HCT116 (cell line): ENCODE results near the gene ZNF14. TPM values are rescaled to one million over a fixed set of nuclear protein-coding genes. Genes with fewer than 3 reads are reported as not detected.
A peak's percentile ranks its signal among the peaks of the same experiment; 100 is the strongest.

Experiments used
- ATAC-seq: fragments of 200-7000 bp; cut with Tn5 transposase; 2 replicates; pipeline ENCODE4 v1.9.1; 2020; ENCODE audit warnings: mild to moderate bottlenecking, moderate library complexity
- BruUV-seq: library from RNA; stranded (reverse); fragments of 400-500 nt; replicated peaks from 2 replicates; lab custom pipeline; 2021; lab: Mats Ljungman, UMichigan
- CTCF ChIA-PET: fragments of 300-600 bp; sonication (Branson Sonifier 250); formaldehyde crosslinking; loops from one replicate; lab custom pipeline; 2021; ENCODE audit warnings: antibody characterized with exemption; lab: Charles Lee
- POLR2A ChIA-PET: fragments of 300-600, 350-600 bp; sonication (Branson Sonifier 250); formaldehyde crosslinking; loops from one replicate; lab custom pipeline; 2021; ENCODE audit warnings: antibody characterized with exemption; lab: Charles Lee
- RAD21 ChIA-PET, 2 experiments: fragments of 300-600 bp; sonication (Branson Sonifier 250); formaldehyde crosslinking; loops; one replicate each; lab custom pipeline; 2023; ENCODE audit warnings: low total read pairs in 2 of 2; ENCODE audit not compliant: uncharacterized antibody in 2 of 2, unreplicated experiment in 2 of 2, low non-redundant PET in 1 of 2; lab: Charles Lee
- DNase-seq: peaks from one replicate; pipeline ENCODE4 v3.0.0-alpha.2; 2010; ENCODE audit warnings: low read depth, low spot score
- H2AFZ ChIP-seq: fragments of 200-600 bp; shearing (Covaris generic), sonication (generic); 2 replicates; pipeline ENCODE4 v1.6.1; 2017; ENCODE audit warnings: low read depth, mixed run types, mixed read lengths, antibody characterized with exemption, low read length; ENCODE audit not compliant: poor library complexity, severe bottlenecking
- H3K27ac ChIP-seq: 2 replicates; pipeline ENCODE4 v1.5.1; 2012; ENCODE audit warnings: low read depth, low read length
- H3K27me3 ChIP-seq: fragments of 200-600 bp; sonication (generic); 2 replicates; pipeline ENCODE4 v1.6.1; 2016; ENCODE audit warnings: mixed run types, low read length, mixed read lengths; ENCODE audit not compliant: insufficient read depth
- H3K36me3 ChIP-seq, 2 experiments: fragments of 200-500 bp in 1 of 2; fragments of 200-600 bp in 1 of 2; sonication (Bioruptor generic) in 1 of 2; sonication (generic) in 1 of 2; 2 replicates each; pipeline versions ENCODE4 v1.5.1 to v1.6.1; 2014 to 2016; ENCODE audit warnings: low read length in 2 of 2, inconsistent platforms in 1 of 2, mixed read lengths in 1 of 2, mixed run types in 1 of 2; ENCODE audit not compliant: insufficient read depth in 2 of 2, control insufficient read depth in 1 of 2
- H3K4me1 ChIP-seq, 2 experiments: fragments of 200-600 bp in 1 of 2; sonication (generic) in 1 of 2; 2 replicates each; pipeline versions ENCODE4 v1.5.1 to v1.6.1; 2012 to 2017; ENCODE audit warnings: low read length in 2 of 2, inconsistent platforms in 1 of 2, mild to moderate bottlenecking in 1 of 2, mixed read lengths in 1 of 2, mixed run types in 1 of 2, moderate library complexity in 1 of 2; ENCODE audit not compliant: insufficient read depth in 2 of 2, control insufficient read depth in 1 of 2
- H3K4me2 ChIP-seq: fragments of 200-600 bp; sonication (generic); 2 replicates; pipeline ENCODE4 v1.6.1; 2017; ENCODE audit warnings: mixed run types, low read length, mixed read lengths
- H3K4me3 ChIP-seq, 2 experiments: fragments of 200-600 bp in 1 of 2; sonication (generic) in 1 of 2; replicated peaks in 1 of 2; 2 replicates each; pipeline ENCODE4 v1.5.1; 2011 to 2016; ENCODE audit warnings: low read length in 2 of 2, control low read depth in 1 of 2, low read depth in 1 of 2, mild to moderate bottlenecking in 1 of 2, mixed read lengths in 1 of 2, mixed run types in 1 of 2
- H3K79me2 ChIP-seq: fragments of 200-600 bp; sonication (generic); 2 replicates; pipeline ENCODE4 v1.6.1; 2017; ENCODE audit warnings: mild to moderate bottlenecking, mixed run types, low read length, moderate library complexity, mixed read lengths; ENCODE audit not compliant: insufficient read depth
- H3K9ac ChIP-seq: fragments of 200-600 bp; sonication (generic); 2 replicates; pipeline ENCODE4 v1.6.1; 2016; ENCODE audit warnings: low read length, mixed read lengths
- H3K9me2 ChIP-seq: fragments of 200-600 bp; sonication (generic), shearing (Covaris generic); 2 replicates; pipeline ENCODE4 v1.6.1; 2017; ENCODE audit warnings: mixed run types, mild to moderate bottlenecking, moderate library complexity; ENCODE audit not compliant: insufficient read depth
- H3K9me3 ChIP-seq, 2 experiments: fragments of 200-500 bp in 1 of 2; fragments of 200-600 bp in 1 of 2; sonication (Bioruptor generic) in 1 of 2; sonication (generic) in 1 of 2; 2 replicates each; pipeline ENCODE4 v1.6.1; 2014 to 2017; ENCODE audit warnings: low read length in 2 of 2, mixed read lengths in 2 of 2, inconsistent platforms in 1 of 2, low read depth in 1 of 2, mild to moderate bottlenecking in 1 of 2, mixed run types in 1 of 2, moderate library complexity in 1 of 2; ENCODE audit not compliant: control insufficient read depth in 1 of 2, insufficient read depth in 1 of 2
- H4K20me1 ChIP-seq: fragments of 200-600 bp; sonication (generic), shearing (Covaris generic); 2 replicates; pipeline ENCODE4 v1.6.1; 2017; ENCODE audit warnings: mixed run types, mild to moderate bottlenecking, moderate library complexity; ENCODE audit not compliant: insufficient read depth
- EGR1 ChIP-seq: IDR thresholded peaks from 2 replicates; pipeline ENCODE4 v1.6.1; 2012; ENCODE audit warnings: low read depth
- ELF1 ChIP-seq: IDR thresholded peaks from 2 replicates; pipeline ENCODE4 v1.6.1; 2012; ENCODE audit warnings: low read depth, borderline replicate concordance
- EZH2phosphoT487 ChIP-seq: fragments of 200-600 bp; IDR thresholded peaks from 2 replicates; pipeline ENCODE4 v1.6.1; 2018; ENCODE audit warnings: antibody characterized with exemption, borderline replicate concordance
- FOSL1 ChIP-seq: IDR thresholded peaks from 2 replicates; pipeline ENCODE4 v1.6.1; 2012; ENCODE audit warnings: low read depth
- POLR2AphosphoS5 ChIP-seq: IDR thresholded peaks from 2 replicates; pipeline ENCODE4 v1.6.1; 2011; ENCODE audit warnings: mild to moderate bottlenecking, low read depth, low read length, moderate library complexity
- SIN3A ChIP-seq: IDR thresholded peaks from 2 replicates; pipeline ENCODE4 v1.6.1; 2012; ENCODE audit warnings: low read depth
- TCF7L2 ChIP-seq: IDR thresholded peaks from 2 replicates; pipeline ENCODE4 v1.7.0; 2011; ENCODE audit warnings: borderline replicate concordance, inconsistent platforms; ENCODE audit not compliant: insufficient read depth, insufficient read length; ENCODE audit errors: extremely low read depth
- YY1 ChIP-seq: IDR thresholded peaks from 2 replicates; pipeline ENCODE4 v1.6.1; 2011; ENCODE audit warnings: low read length, low read depth, moderate library complexity, mild to moderate bottlenecking; ENCODE audit not compliant: insufficient replicate concordance; ENCODE audit errors: extremely low read depth
- ZFX ChIP-seq: fragments of 450-650 bp; IDR thresholded peaks from 2 replicates; pipeline ENCODE4 v1.6.1; 2017
- intact Hi-C: fragments of 100-400 bp; cut with micrococcal nuclease; formaldehyde crosslinking; loops from 2 replicates; pipeline ENCODE4 v1.10.0; 2022
- total RNA-seq: library from RNA; stranded (reverse); gene quantifications from one replicate; pipeline ENCODE4 v1.2.1, GENCODE V29; 2021; ENCODE audit not compliant: unreplicated experiment
- TF ChIP-seq, protein P1 (sequence below): IDR thresholded peaks from 2 replicates; pipeline ENCODE4 v1.6.1; 2012
- TF ChIP-seq, protein P2 (sequence below): IDR thresholded peaks from 2 replicates; pipeline ENCODE4 v1.6.1; 2011; ENCODE audit warnings: mild to moderate bottlenecking, low read length, moderate library complexity; ENCODE audit not compliant: insufficient replicate concordance; ENCODE audit errors: extremely low read depth

The ZNF14 gene
- total RNA-seq, 1 experiment from 2014 or later = 4.8 TPM

DNA sequence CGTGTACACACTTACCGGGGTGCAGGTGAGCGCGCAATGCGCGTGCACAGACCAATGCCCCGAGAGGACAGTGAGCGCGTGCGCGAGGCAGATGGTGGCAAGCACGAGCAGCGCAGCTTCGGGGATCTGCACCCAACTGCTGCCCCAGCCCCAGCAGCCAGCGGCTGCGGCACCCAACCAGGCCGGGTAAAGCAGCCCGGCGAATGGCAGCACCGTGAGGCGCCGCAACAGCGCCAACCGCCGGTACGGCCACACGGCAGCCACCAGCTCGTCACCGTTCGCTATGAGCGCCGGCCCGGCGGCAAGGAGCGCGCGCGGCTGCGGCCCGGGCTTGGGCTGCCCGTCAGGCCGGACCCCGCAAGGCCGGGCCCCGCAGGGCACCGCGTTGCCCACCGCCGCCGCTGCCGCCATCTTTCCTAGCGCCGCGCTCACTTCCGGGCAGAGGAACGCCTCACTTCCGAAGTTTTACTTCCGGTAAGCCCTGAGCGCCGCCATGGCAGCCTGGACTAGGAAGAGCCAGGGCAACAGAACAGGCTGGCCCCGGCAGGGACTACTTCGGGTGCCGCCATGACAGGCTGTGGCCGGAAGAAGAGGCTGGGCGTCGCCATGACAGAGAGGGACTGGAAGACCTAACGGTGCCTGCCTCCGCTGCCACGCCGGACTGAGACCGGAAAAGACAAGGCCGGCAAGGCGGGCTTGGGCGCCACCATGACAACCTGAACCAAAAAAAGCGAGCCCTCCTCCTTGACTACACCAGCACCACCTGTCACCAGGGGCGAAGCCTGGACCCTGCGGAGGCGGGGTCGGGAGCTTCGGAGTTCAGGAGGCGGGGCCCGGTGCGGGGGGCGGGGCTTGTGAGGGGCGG, 69.4 kb downstream of the ZNF14 start, which contains the start of gene ATP13A1:
Gene ATP13A1 (minus strand): TSS at position 421 of the 865 bp plus-strand sequence. CDS start 10 bp downstream, at position 411.
- BruUV-seq = no TSS peak
- TF ChIP-seq, protein P1, sequence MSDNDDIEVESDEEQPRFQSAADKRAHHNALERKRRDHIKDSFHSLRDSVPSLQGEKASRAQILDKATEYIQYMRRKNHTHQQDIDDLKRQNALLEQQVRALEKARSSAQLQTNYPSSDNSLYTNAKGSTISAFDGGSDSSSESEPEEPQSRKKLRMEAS = peak; percentile 73
- TF ChIP-seq EGR1 (peak; percentile 95), SIN3A (peak; percentile 44), ZFX (peak; percentile 78; the same call in 1 of the 2 replicates), ELF1 (peak; percentile 90; the same call in 1 of the 2 replicates), FOSL1 (no peak), POLR2AphosphoS5 (peak; percentile 83), YY1 (peak; percentile 100), EZH2phosphoT487 (no peak), TCF7L2 (peak; percentile 72)
- TF ChIP-seq, protein P2, sequence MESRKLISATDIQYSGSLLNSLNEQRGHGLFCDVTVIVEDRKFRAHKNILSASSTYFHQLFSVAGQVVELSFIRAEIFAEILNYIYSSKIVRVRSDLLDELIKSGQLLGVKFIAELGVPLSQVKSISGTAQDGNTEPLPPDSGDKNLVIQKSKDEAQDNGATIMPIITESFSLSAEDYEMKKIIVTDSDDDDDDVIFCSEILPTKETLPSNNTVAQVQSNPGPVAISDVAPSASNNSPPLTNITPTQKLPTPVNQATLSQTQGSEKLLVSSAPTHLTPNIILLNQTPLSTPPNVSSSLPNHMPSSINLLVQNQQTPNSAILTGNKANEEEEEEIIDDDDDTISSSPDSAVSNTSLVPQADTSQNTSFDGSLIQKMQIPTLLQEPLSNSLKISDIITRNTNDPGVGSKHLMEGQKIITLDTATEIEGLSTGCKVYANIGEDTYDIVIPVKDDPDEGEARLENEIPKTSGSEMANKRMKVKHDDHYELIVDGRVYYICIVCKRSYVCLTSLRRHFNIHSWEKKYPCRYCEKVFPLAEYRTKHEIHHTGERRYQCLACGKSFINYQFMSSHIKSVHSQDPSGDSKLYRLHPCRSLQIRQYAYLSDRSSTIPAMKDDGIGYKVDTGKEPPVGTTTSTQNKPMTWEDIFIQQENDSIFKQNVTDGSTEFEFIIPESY = no peak
- TF ChIP-seq, all 23 proteins: peak for 8
- ChIA-PET CTCF (interaction anchor here (0.7 kb wide), 1 partner anchor 24 kb away, joined by 5 read pairs; no protein-coding TSS in a partner anchor), RAD21 (interaction anchor here (0.6 to 0.7 kb wide), 2 partner anchors 113 to 278 kb away, joined by 3 read pairs; no protein-coding TSS in a partner anchor), POLR2A (interaction anchor here (0.7 to 1.1 kb wide), 3 partner anchors 113 to 259 kb away, joined by 3 to 7 read pairs (median 3); no protein-coding TSS in a partner anchor)
- H3K9ac ChIP-seq = peak within 1 kb of the TSS; percentile 95
- H3K36me3 ChIP-seq = peaks cover 8 to 19% of the 10 kb centered on the region in 2 experiments; a peak in 3 of 4 replicates
- no peaks in the 10 kb centered on the region for H3K9me2 ChIP-seq
- DNase-seq = peak; percentile 91
- peak within 1 kb of the TSS; percentile 91 for H3K4me2 ChIP-seq
- intact Hi-C loops = loop anchor here (1.0 kb wide), 1 partner anchor 113 kb away; no protein-coding TSS in a partner anchor
- peak within 1 kb of the TSS; percentile 92 for H3K27ac ChIP-seq
- ATAC-seq = peak; percentile 85
- H3K27me3 ChIP-seq = no peaks in the 10 kb centered on the region
- peaks cover 13 to 37% of the 10 kb centered on the region in 2 experiments; a peak in 3 of 4 replicates for H3K4me1 ChIP-seq
- no peak within 1 kb of the TSS for H2AFZ ChIP-seq
- H3K9me3 ChIP-seq = no peaks in the 10 kb centered on the region
- H4K20me1 ChIP-seq = no peaks in the 10 kb centered on the region
- H3K79me2 ChIP-seq = peaks cover 37% of the 10 kb centered on the region
- H3K4me3 ChIP-seq = peak within 1 kb of the TSS; percentile 70 to 96
